Fibroblast of lung (primary cell): ENCODE measurements around the gene LAMC3.

Experiments used
- CTCF ChIP-seq, 2 donors: IDR thresholded peaks in 1 of 2; conservative IDR thresholded peaks in 1 of 2; 1 replicate in 1 of 2; 2 replicates in 1 of 2; pipeline ENCODE4 v1.5.1; 2011 to 2012; ENCODE audit warnings: low read length in 2 of 2, control low read depth in 1 of 2, inconsistent platforms in 1 of 2, low read depth in 1 of 2, mild to moderate bottlenecking in 1 of 2
- EZH2 ChIP-seq: IDR thresholded peaks from 2 replicates; pipeline ENCODE4 v1.5.1; 2012; ENCODE audit warnings: low read length, control low read depth, mild to moderate bottlenecking; ENCODE audit errors: missing control alignments

- TF ChIP-seq EZH2 (no peak), CTCF (conservative IDR thresholded peaks at IDR 0.05 in 1 of 2, IDR thresholded peaks at IDR 0.05 in 1 of 2; ENCODE audit: low read depth in 1 of 2, low read length in 2 of 2) (no peak)
These were observed 43.3 kb upstream of the LAMC3 start for GRCh38 chr9:130965680-130966079.
